Measurements from ENCODE around the gene CCDC188. TPM values are rescaled to one million over a fixed set of nuclear protein-coding genes. Genes with fewer than 3 reads are reported as not detected.

CCDC188 gene
- total RNA-seq, 1 donor from 2014 or later = 4.3 TPM

DNA sequence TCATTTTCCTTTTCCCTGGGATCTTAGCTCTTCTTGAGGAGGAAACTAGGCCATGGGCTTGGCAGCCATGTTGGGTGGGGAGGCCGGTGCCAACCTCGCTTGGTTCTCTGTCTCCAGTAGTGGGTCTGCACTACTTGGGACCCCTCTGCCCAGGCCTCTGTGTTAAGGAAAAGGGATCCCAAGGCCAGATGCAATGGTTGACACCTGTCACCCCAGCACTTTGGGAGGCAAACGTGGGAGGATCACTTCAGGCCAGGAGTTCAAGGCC is 21.2 kb downstream of the CCDC188 start:
- Mint-ChIP-seq H3K4me3 (peak overlapping the region; percentile 41), H3K27me3 (no peaks in the 10 kb centered on the region), H3K36me3 (no peaks in the 10 kb centered on the region), H3K9me3 (no peaks in the 10 kb centered on the region), H3K4me1 (ENCODE audit: unreplicated experiment) (peaks cover 3% of the 10 kb centered on the region), H3K27ac (no peak overlapping the region)
- TF ChIP-seq, protein P1, sequence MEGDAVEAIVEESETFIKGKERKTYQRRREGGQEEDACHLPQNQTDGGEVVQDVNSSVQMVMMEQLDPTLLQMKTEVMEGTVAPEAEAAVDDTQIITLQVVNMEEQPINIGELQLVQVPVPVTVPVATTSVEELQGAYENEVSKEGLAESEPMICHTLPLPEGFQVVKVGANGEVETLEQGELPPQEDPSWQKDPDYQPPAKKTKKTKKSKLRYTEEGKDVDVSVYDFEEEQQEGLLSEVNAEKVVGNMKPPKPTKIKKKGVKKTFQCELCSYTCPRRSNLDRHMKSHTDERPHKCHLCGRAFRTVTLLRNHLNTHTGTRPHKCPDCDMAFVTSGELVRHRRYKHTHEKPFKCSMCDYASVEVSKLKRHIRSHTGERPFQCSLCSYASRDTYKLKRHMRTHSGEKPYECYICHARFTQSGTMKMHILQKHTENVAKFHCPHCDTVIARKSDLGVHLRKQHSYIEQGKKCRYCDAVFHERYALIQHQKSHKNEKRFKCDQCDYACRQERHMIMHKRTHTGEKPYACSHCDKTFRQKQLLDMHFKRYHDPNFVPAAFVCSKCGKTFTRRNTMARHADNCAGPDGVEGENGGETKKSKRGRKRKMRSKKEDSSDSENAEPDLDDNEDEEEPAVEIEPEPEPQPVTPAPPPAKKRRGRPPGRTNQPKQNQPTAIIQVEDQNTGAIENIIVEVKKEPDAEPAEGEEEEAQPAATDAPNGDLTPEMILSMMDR (conservative IDR thresholded peaks at IDR 0.05) = no peak
- no peak for DNase-seq (ENCODE audit: extremely low spot score, unreplicated experiment)

DNA sequence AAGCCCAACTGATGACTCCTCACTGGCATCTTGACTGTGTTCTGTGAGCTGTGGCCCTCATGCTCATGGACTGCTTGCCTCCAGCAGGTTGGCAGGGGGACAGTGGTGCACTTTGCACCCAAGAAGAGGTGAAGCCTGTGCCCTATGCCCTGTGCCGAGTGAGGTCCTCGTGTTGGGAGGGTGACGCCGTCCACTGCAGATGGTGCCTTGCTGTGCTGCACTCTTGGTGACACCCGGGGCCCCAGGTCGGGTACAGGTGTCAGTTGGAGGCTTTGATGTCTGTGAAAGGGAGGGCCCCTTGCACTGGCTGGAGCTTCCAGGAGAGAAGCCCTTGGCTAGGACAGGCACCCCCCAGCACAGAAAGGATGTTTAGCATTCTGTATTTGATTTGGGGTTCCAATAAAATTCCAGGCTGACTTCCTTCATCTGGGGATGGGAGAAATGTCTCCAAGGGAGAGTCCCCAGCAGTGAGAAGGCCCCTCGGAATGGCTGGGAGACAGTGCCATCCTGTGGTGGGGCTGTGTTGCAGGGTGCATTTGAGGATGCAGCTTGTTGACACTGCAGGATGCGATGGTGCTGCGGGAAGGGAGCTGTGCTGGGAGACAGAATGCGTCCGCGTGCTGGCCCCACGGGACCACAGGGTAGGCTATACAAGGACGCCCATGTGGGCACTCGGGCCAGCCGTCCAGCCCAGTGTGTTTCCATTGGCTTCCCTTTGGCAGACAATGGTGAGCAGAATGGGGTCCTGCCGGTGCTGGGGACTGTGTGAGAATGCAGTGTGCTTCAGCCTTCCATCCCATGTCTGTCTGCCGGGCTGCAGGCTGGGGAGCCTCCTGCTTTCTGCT is 21.7 kb downstream of the CCDC188 start:
- no peaks in the 10 kb centered on the region for H3K4me1 Mint-ChIP-seq (ENCODE audit: unreplicated experiment)
- TF ChIP-seq, protein P1 (conservative IDR thresholded peaks at IDR 0.05) = peak; percentile 54
- no peaks in the 10 kb centered on the region for H3K9me3 Mint-ChIP-seq
- no peak for DNase-seq (ENCODE audit: extremely low spot score, unreplicated experiment)
- peak overlapping the region; percentile 39 for H3K27ac Mint-ChIP-seq
- H3K27me3 Mint-ChIP-seq = no peaks in the 10 kb centered on the region
- H3K4me3 Mint-ChIP-seq = peak overlapping the region; percentile 41
- H3K36me3 Mint-ChIP-seq = no peaks in the 10 kb centered on the region

DNA sequence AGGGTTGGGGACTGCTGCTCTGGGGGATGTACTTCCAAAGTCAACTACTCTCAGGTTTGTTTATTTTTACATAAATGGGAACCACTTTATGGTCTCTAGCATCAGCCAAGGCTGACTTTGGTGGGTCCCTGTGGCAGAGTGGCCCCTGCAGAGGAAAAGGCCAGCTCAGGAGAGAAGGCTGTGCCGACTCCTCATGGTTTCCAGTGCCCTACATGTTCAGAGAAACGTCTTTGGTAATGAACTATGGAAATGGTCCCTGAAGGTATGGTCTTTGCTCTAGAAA is 22.3 kb downstream of the CCDC188 start:
- TF ChIP-seq, protein P1 (conservative IDR thresholded peaks at IDR 0.05) = no peak
- H3K27ac Mint-ChIP-seq = peak overlapping the region; percentile 3
- DNase-seq (ENCODE audit: extremely low spot score, unreplicated experiment) = no peak
- no peak overlapping the region for H3K4me3 Mint-ChIP-seq
- no peaks in the 10 kb centered on the region for H3K9me3 Mint-ChIP-seq
- no peaks in the 10 kb centered on the region for H3K27me3 Mint-ChIP-seq
- H3K36me3 Mint-ChIP-seq = no peaks in the 10 kb centered on the region
- no peaks in the 10 kb centered on the region for H3K4me1 Mint-ChIP-seq (ENCODE audit: unreplicated experiment)

GRCh38 chr22:20127869-20128618 is 22.8 kb downstream of the CCDC188 start:
- no peak for DNase-seq (ENCODE audit: extremely low spot score, unreplicated experiment)
- H3K36me3 Mint-ChIP-seq = no peaks in the 10 kb centered on the region
- TF ChIP-seq, protein P1 (conservative IDR thresholded peaks at IDR 0.05) = no peak
- no peaks in the 10 kb centered on the region for H3K9me3 Mint-ChIP-seq
- no peaks in the 10 kb centered on the region for H3K27me3 Mint-ChIP-seq
- H3K4me1 Mint-ChIP-seq (ENCODE audit: unreplicated experiment) = no peaks in the 10 kb centered on the region
- H3K4me3 Mint-ChIP-seq = no peak overlapping the region
- no peak overlapping the region for H3K27ac Mint-ChIP-seq

DNA sequence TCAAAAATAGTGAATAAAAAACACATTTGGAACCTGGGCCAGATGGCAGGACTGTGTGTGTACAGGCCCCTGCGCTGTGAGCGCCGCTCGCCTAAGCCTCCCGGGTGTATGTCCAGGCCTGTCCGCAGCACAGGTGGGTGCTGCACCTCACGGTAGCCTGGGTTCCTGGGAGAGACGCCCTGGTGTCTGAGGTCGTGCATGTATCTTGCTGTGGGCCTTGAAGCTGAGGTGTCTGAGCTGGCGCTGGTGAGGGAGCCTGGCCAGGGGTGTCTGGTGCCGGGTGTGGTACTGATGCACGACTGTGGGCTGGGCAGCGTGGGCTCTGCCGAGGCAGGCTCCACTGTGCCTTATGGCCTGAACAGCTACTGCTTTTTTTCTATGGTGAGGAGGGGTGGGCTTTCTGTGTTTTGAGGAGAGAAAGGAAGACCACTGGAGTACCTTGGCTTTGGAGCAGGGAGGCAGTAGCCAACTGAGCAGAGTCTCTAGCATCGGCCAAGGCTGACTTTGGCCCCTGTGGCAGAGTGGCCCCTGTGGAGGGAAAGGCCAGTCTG is 23.5 kb downstream of the CCDC188 start:
- no peaks in the 10 kb centered on the region for H3K4me1 Mint-ChIP-seq (ENCODE audit: unreplicated experiment)
- no peaks in the 10 kb centered on the region for H3K27me3 Mint-ChIP-seq
- TF ChIP-seq, protein P1 (conservative IDR thresholded peaks at IDR 0.05) = no peak
- H3K27ac Mint-ChIP-seq = no peak overlapping the region
- no peak overlapping the region for H3K4me3 Mint-ChIP-seq
- H3K36me3 Mint-ChIP-seq = no peaks in the 10 kb centered on the region
- H3K9me3 Mint-ChIP-seq = no peaks in the 10 kb centered on the region
- DNase-seq (ENCODE audit: extremely low spot score, unreplicated experiment) = no peak

Data from type B pancreatic cell (in vitro differentiated cells).